ENCODE measurements around the gene CAPN7. TPM values are rescaled to one million over a fixed set of nuclear protein-coding genes. Genes with fewer than 3 reads are reported as not detected.

The CAPN7 gene
- total and polyA plus RNA-seq, 2 donors (not counting 1 experiment from before 2014, with no cell fraction given), result 25.9 to 38.0 TPM

- no peaks in the 10 kb centered on the region for H4K20me1 ChIP-seq (ENCODE audit: control insufficient read depth, extremely low read depth, insufficient read depth, low read length)
- TF ChIP-seq EZH2 (IDR thresholded peaks at IDR 0.05; ENCODE audit: low read length, missing control alignments), result no peak
- no peak for TF ChIP-seq CTCF (conservative IDR thresholded peaks at IDR 0.05 in 1 of 2, IDR thresholded peaks at IDR 0.05 in 1 of 2; ENCODE audit: low read depth in 1 of 2, low read length in 2 of 2)
- H2AFZ ChIP-seq (ENCODE audit: low read length), result no peak overlapping the region
- no peaks in the 10 kb centered on the region for H3K9me3 ChIP-seq (ENCODE audit: control insufficient read depth, insufficient read depth, low read depth, low read length)
- H3K9ac ChIP-seq (ENCODE audit: insufficient read depth, low read length), result no peak overlapping the region
- H3K4me1 ChIP-seq (ENCODE audit: control insufficient read depth, extremely low read depth, insufficient read depth, low read length), result no peaks in the 10 kb centered on the region
- no peaks in the 10 kb centered on the region for H3K27me3 ChIP-seq (ENCODE audit: control insufficient read depth, insufficient read depth, low read length)
- no peak overlapping the region for H3K4me3 ChIP-seq (replicated peaks in 1 of 4; ENCODE audit: control extremely low read depth in 1 of 4, insufficient read depth in 1 of 4, low read depth in 3 of 4, low read length in 4 of 4)
- no peak overlapping the region for H3K27ac ChIP-seq (ENCODE audit: insufficient read depth, low read length)
- no peak overlapping the region for H3K4me2 ChIP-seq (ENCODE audit: extremely low read depth, insufficient read depth, low read length)
- DNase-seq (ENCODE audit: low read depth in 2 of 2), result no peak
- H3K79me2 ChIP-seq (ENCODE audit: control insufficient read depth, insufficient read depth, low read length), result no peaks in the 10 kb centered on the region
- H3K36me3 ChIP-seq (ENCODE audit: control insufficient read depth, insufficient read depth, low read length), result peaks cover 7% of the 10 kb centered on the region
Measured at GRCh38 chr3:15256861-15257341, 50.9 kb downstream of the CAPN7 start.

- H3K9me3 ChIP-seq (ENCODE audit: control insufficient read depth, insufficient read depth, low read depth, low read length), result no peaks in the 10 kb centered on the region
- no peak for DNase-seq (ENCODE audit: low read depth in 2 of 2)
- TF ChIP-seq CTCF (conservative IDR thresholded peaks at IDR 0.05 in 1 of 2, IDR thresholded peaks at IDR 0.05 in 1 of 2; ENCODE audit: low read depth in 1 of 2, low read length in 2 of 2) (no peak), EZH2 (IDR thresholded peaks at IDR 0.05; ENCODE audit: low read length, missing control alignments) (no peak)
- H3K4me3 ChIP-seq (replicated peaks in 1 of 4; ENCODE audit: control extremely low read depth in 1 of 4, insufficient read depth in 1 of 4, low read depth in 3 of 4, low read length in 4 of 4), result no peak overlapping the region
- no peak overlapping the region for H3K9ac ChIP-seq (ENCODE audit: insufficient read depth, low read length)
- peaks cover 6% of the 10 kb centered on the region for H3K36me3 ChIP-seq (ENCODE audit: control insufficient read depth, insufficient read depth, low read length)
- no peaks in the 10 kb centered on the region for H3K4me1 ChIP-seq (ENCODE audit: control insufficient read depth, extremely low read depth, insufficient read depth, low read length)
- no peak overlapping the region for H3K27ac ChIP-seq (ENCODE audit: insufficient read depth, low read length)
- H3K27me3 ChIP-seq (ENCODE audit: control insufficient read depth, insufficient read depth, low read length), result no peaks in the 10 kb centered on the region
- H4K20me1 ChIP-seq (ENCODE audit: control insufficient read depth, extremely low read depth, insufficient read depth, low read length), result no peaks in the 10 kb centered on the region
- no peak overlapping the region for H2AFZ ChIP-seq (ENCODE audit: low read length)
- no peak overlapping the region for H3K4me2 ChIP-seq (ENCODE audit: extremely low read depth, insufficient read depth, low read length)
- H3K79me2 ChIP-seq (ENCODE audit: control insufficient read depth, insufficient read depth, low read length), result no peaks in the 10 kb centered on the region
Measured at GRCh38 chr3:15258720-15259119, 52.7 kb downstream of the CAPN7 start.

GRCh38 chr3:15260531-15260930 is 54.5 kb downstream of the CAPN7 start:
- Histone ChIP-seq H3K79me2 (ENCODE audit: control insufficient read depth, insufficient read depth, low read length) (no peaks in the 10 kb centered on the region), H2AFZ (ENCODE audit: low read length) (no peak overlapping the region), H3K4me3 (replicated peaks in 1 of 4; ENCODE audit: control extremely low read depth in 1 of 4, insufficient read depth in 1 of 4, low read depth in 3 of 4, low read length in 4 of 4) (no peak overlapping the region), H4K20me1 (ENCODE audit: control insufficient read depth, extremely low read depth, insufficient read depth, low read length) (no peaks in the 10 kb centered on the region), H3K27ac (ENCODE audit: insufficient read depth, low read length) (no peak overlapping the region), H3K9me3 (ENCODE audit: control insufficient read depth, insufficient read depth, low read depth, low read length) (no peaks in the 10 kb centered on the region), H3K36me3 (ENCODE audit: control insufficient read depth, insufficient read depth, low read length) (peaks cover 5% of the 10 kb centered on the region), H3K9ac (ENCODE audit: insufficient read depth, low read length) (no peak overlapping the region), H3K4me2 (ENCODE audit: extremely low read depth, insufficient read depth, low read length) (no peak overlapping the region), H3K4me1 (ENCODE audit: control insufficient read depth, extremely low read depth, insufficient read depth, low read length) (no peaks in the 10 kb centered on the region), H3K27me3 (ENCODE audit: control insufficient read depth, insufficient read depth, low read length) (no peaks in the 10 kb centered on the region)
- TF ChIP-seq EZH2 (IDR thresholded peaks at IDR 0.05; ENCODE audit: low read length, missing control alignments), result no peak
- TF ChIP-seq CTCF (conservative IDR thresholded peaks at IDR 0.05 in 1 of 2, IDR thresholded peaks at IDR 0.05 in 1 of 2; ENCODE audit: low read depth in 1 of 2, low read length in 2 of 2), result no peak
- DNase-seq (ENCODE audit: low read depth in 2 of 2), result no peak

Measured in fibroblast of lung (primary cell).